ENCODE data around the gene RIMS1. TPM values are rescaled to one million over a fixed set of nuclear protein-coding genes. Genes with fewer than 3 reads are reported as not detected.

RIMS1 gene
- polyA plus RNA-seq, 4 donors = 1.4 to 2.9 (median 2.2) TPM

GRCh38 chr6:72390548-72390947, 504.2 kb downstream of the RIMS1 start:
- DNase-seq (ENCODE audit: low read depth in 4 of 4, low spot score in 3 of 4) = no peak

- no peak for DNase-seq (ENCODE audit: low read depth in 4 of 4, low spot score in 3 of 4)
Measured at GRCh38 chr6:72401865-72402264, 515.5 kb downstream of the RIMS1 start.

GRCh38 chr6:72403413-72403812, 517.1 kb downstream of the RIMS1 start:
- no peak for DNase-seq (ENCODE audit: low read depth in 4 of 4, low spot score in 3 of 4)

GRCh38 chr6:72406517-72406916, 520.2 kb downstream of the RIMS1 start:
- no peak for DNase-seq (ENCODE audit: low read depth in 4 of 4, low spot score in 3 of 4)

GRCh38 chr6:72410769-72411168, 524.4 kb downstream of the RIMS1 start:
- DNase-seq (ENCODE audit: low read depth in 4 of 4, low spot score in 3 of 4) = no peak

GRCh38 chr6:72411872-72412708, 525.7 kb downstream of the RIMS1 start:
- peak; percentile 51 to 63 (median 57) for DNase-seq (ENCODE audit: low read depth in 4 of 4, low spot score in 3 of 4)

- no peak for DNase-seq (ENCODE audit: low read depth in 4 of 4, low spot score in 3 of 4)
Measured at GRCh38 chr6:72412709-72413044, 526.3 kb downstream of the RIMS1 start.

- no peak for DNase-seq (ENCODE audit: low read depth in 4 of 4, low spot score in 3 of 4)
Measured at GRCh38 chr6:72413884-72414283, 527.5 kb downstream of the RIMS1 start.

- DNase-seq (ENCODE audit: low read depth in 4 of 4, low spot score in 3 of 4) = no peak
Measured at GRCh38 chr6:72414657-72415056, 528.3 kb downstream of the RIMS1 start.

- DNase-seq (ENCODE audit: low read depth in 4 of 4, low spot score in 3 of 4) = no peak
Measured at GRCh38 chr6:72416744-72417465, 530.6 kb downstream of the RIMS1 start.

- DNase-seq (ENCODE audit: low read depth in 4 of 4, low spot score in 3 of 4) = no peak
Measured at GRCh38 chr6:72417759-72418158, 531.4 kb downstream of the RIMS1 start.

GRCh38 chr6:72418495-72418894, 532.1 kb downstream of the RIMS1 start:
- no peak for DNase-seq (ENCODE audit: low read depth in 4 of 4, low spot score in 3 of 4)

- DNase-seq (ENCODE audit: low read depth in 4 of 4, low spot score in 3 of 4) = no peak
Measured at GRCh38 chr6:72419966-72420365, 533.6 kb downstream of the RIMS1 start.

GRCh38 chr6:72420409-72420808, 534.1 kb downstream of the RIMS1 start:
- no peak for DNase-seq (ENCODE audit: low read depth in 4 of 4, low spot score in 3 of 4)

GRCh38 chr6:72421387-72421786, 535.0 kb downstream of the RIMS1 start:
- no peak for DNase-seq (ENCODE audit: low read depth in 4 of 4, low spot score in 3 of 4)

- no peak for DNase-seq (ENCODE audit: low read depth in 4 of 4, low spot score in 3 of 4)
Measured at GRCh38 chr6:72422171-72422570, 535.8 kb downstream of the RIMS1 start.

GRCh38 chr6:72424476-72424875, 538.1 kb downstream of the RIMS1 start:
- DNase-seq (ENCODE audit: low read depth in 4 of 4, low spot score in 3 of 4) = no peak

- no peak for DNase-seq (ENCODE audit: low read depth in 4 of 4, low spot score in 3 of 4)
Measured at GRCh38 chr6:72425003-72425681, 538.8 kb downstream of the RIMS1 start.

GRCh38 chr6:72440611-72441010, 554.3 kb downstream of the RIMS1 start:
- no peak for DNase-seq (ENCODE audit: low read depth in 4 of 4, low spot score in 3 of 4)

GRCh38 chr6:72446430-72446829, 560.1 kb downstream of the RIMS1 start:
- DNase-seq (ENCODE audit: low read depth in 4 of 4, low spot score in 3 of 4) = no peak

Data from left renal pelvis (tissue), 4 donors.